ENCODE results near the gene INSL3.

INSL3 gene

GRCh38 chr19:17841810-17842662, 20.7 kb upstream of the INSL3 start:
- Histone ChIP-seq H4K20me1 (ENCODE audit: insufficient read depth) (no peaks in the 10 kb centered on the region), H3K27me3 (ENCODE audit: insufficient read depth, low read depth) (no peaks in the 10 kb centered on the region), H3K4me3 (IDR thresholded peaks at IDR 0.05; ENCODE audit: insufficient read depth, low read depth, low read length) (no peak overlapping the region), H3K4me2 (no peak overlapping the region), H3K27ac (no peak overlapping the region), H3K79me2 (ENCODE audit: insufficient read depth, low read depth) (peaks cover 9% of the 10 kb centered on the region), H3K4me1 (ENCODE audit: low read depth, poor library complexity, severe bottlenecking) (peaks cover 7% of the 10 kb centered on the region), H3K9ac (no peak overlapping the region), H3K36me3 (ENCODE audit: insufficient read depth) (no peaks in the 10 kb centered on the region), H2AFZ (ENCODE audit: low read depth) (no peak overlapping the region)
- TF ChIP-seq, protein P1, sequence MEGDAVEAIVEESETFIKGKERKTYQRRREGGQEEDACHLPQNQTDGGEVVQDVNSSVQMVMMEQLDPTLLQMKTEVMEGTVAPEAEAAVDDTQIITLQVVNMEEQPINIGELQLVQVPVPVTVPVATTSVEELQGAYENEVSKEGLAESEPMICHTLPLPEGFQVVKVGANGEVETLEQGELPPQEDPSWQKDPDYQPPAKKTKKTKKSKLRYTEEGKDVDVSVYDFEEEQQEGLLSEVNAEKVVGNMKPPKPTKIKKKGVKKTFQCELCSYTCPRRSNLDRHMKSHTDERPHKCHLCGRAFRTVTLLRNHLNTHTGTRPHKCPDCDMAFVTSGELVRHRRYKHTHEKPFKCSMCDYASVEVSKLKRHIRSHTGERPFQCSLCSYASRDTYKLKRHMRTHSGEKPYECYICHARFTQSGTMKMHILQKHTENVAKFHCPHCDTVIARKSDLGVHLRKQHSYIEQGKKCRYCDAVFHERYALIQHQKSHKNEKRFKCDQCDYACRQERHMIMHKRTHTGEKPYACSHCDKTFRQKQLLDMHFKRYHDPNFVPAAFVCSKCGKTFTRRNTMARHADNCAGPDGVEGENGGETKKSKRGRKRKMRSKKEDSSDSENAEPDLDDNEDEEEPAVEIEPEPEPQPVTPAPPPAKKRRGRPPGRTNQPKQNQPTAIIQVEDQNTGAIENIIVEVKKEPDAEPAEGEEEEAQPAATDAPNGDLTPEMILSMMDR (conservative IDR thresholded peaks at IDR 0.05; ENCODE audit: low read depth, low read length) = no peak

DNA sequence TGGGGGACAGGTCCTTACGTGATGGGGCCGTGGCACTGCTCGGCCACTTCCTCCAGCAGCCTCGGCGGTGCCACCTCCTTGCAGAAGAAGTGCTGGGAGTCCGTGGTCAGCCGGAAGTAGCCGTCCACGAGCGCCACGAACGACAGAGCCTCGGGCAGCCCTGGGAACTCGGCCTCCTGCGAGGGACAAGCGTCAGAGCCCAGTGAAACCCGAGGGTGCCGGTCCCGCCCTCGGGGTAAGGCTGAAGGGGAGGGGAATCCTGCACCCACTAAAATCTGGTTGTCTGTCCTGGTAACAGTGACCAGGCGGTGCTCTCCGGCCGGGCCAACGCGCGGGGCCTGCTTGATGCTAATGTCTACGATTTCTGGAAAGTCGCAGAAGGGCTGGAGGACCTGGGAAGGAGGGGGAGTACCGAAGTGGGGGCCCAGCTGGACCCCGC, 20.1 kb upstream of the INSL3 start:
- H3K4me2 ChIP-seq = no peak overlapping the region
- peaks cover under 1% of the 10 kb centered on the region for H3K4me1 ChIP-seq (ENCODE audit: low read depth, poor library complexity, severe bottlenecking)
- H4K20me1 ChIP-seq (ENCODE audit: insufficient read depth) = no peaks in the 10 kb centered on the region
- H3K27ac ChIP-seq = no peak overlapping the region
- H3K27me3 ChIP-seq (ENCODE audit: insufficient read depth, low read depth) = no peaks in the 10 kb centered on the region
- H3K4me3 ChIP-seq (IDR thresholded peaks at IDR 0.05; ENCODE audit: insufficient read depth, low read depth, low read length) = no peak overlapping the region
- H3K79me2 ChIP-seq (ENCODE audit: insufficient read depth, low read depth) = peaks cover 3% of the 10 kb centered on the region; the same call in 1 of the 2 replicates
- H3K9ac ChIP-seq = no peak overlapping the region
- no peak overlapping the region for H2AFZ ChIP-seq (ENCODE audit: low read depth)
- no peaks in the 10 kb centered on the region for H3K36me3 ChIP-seq (ENCODE audit: insufficient read depth)
- TF ChIP-seq, protein P1 (conservative IDR thresholded peaks at IDR 0.05; ENCODE audit: low read depth, low read length) = no peak

DNA sequence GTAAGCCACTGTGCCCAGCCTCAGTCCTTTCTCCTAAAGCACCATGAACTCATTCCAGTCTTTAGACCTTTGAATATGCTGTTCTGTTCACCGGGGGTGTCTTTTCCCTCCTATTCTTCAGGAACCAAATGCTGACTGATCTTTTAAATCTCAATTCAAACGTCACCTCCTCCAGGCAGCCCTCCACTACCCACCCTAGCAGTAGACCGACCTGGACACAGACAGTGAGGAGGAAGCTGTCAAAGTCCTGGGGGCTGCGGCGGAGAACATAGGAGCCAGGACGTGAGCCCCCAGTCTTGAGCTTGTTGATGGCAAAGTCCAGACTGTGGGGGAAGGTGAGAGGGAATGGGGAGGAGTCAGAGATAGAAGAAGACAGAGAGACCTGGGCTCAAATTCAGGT, 18.7 kb upstream of the INSL3 start:
- Histone ChIP-seq H3K4me3 (IDR thresholded peaks at IDR 0.05; ENCODE audit: insufficient read depth, low read depth, low read length) (no peak overlapping the region), H3K79me2 (ENCODE audit: insufficient read depth, low read depth) (no peaks in the 10 kb centered on the region), H3K9ac (no peak overlapping the region), H3K4me1 (ENCODE audit: low read depth, poor library complexity, severe bottlenecking) (no peaks in the 10 kb centered on the region), H3K27ac (no peak overlapping the region), H3K27me3 (ENCODE audit: insufficient read depth, low read depth) (no peaks in the 10 kb centered on the region), H4K20me1 (ENCODE audit: insufficient read depth) (no peaks in the 10 kb centered on the region), H3K4me2 (no peak overlapping the region), H3K36me3 (ENCODE audit: insufficient read depth) (no peaks in the 10 kb centered on the region), H2AFZ (ENCODE audit: low read depth) (no peak overlapping the region)
- TF ChIP-seq, protein P1 (conservative IDR thresholded peaks at IDR 0.05; ENCODE audit: low read depth, low read length) = no peak

GRCh38 chr19:17837972-17838371, 16.7 kb upstream of the INSL3 start:
- H3K27me3 ChIP-seq (ENCODE audit: insufficient read depth, low read depth) = no peaks in the 10 kb centered on the region
- no peak overlapping the region for H2AFZ ChIP-seq (ENCODE audit: low read depth)
- no peaks in the 10 kb centered on the region for H3K36me3 ChIP-seq (ENCODE audit: insufficient read depth)
- H3K9ac ChIP-seq = no peak overlapping the region
- TF ChIP-seq, protein P1 (conservative IDR thresholded peaks at IDR 0.05; ENCODE audit: low read depth, low read length) = no peak
- H3K4me3 ChIP-seq (IDR thresholded peaks at IDR 0.05; ENCODE audit: insufficient read depth, low read depth, low read length) = no peak overlapping the region
- no peaks in the 10 kb centered on the region for H4K20me1 ChIP-seq (ENCODE audit: insufficient read depth)
- H3K4me2 ChIP-seq = no peak overlapping the region
- H3K79me2 ChIP-seq (ENCODE audit: insufficient read depth, low read depth) = no peaks in the 10 kb centered on the region
- H3K27ac ChIP-seq = no peak overlapping the region
- no peaks in the 10 kb centered on the region for H3K4me1 ChIP-seq (ENCODE audit: low read depth, poor library complexity, severe bottlenecking)

Data from KMS-11 (cell line).